RPMI7951 (cell line): Measurements from ENCODE around the gene DEAF1. TPM values are rescaled to one million over a fixed set of nuclear protein-coding genes. Genes with fewer than 3 reads are reported as not detected.
"Not testable (repeated sequence)": the region's sequence is repeated elsewhere in the genome, so short reads cannot be mapped to it uniquely, and the experiment has no call there.

Experiments
- DNase-seq: peaks from one replicate; pipeline ENCODE4 v3.0.0-alpha.2; 2012; ENCODE audit warnings: low read depth
- total RNA-seq: library from RNA; depleted of rRNA; stranded (reverse); fragments of >200 nt; shearing (Covaris generic); gene quantifications from 2 replicates; pipeline ENCODE4 v1.2.3, GENCODE V29; 2014; rRNA removed

Gene DEAF1
- 15.4 and 23.8 TPM in 2 replicates for total RNA-seq

GRCh38 chr11:694563-695287, at the start of gene DEAF1:
Gene DEAF1 (minus strand): TSS chr11:695222. CDS start chr11:695047, 175 bp downstream.
- peak; percentile 90 for DNase-seq

DNA sequence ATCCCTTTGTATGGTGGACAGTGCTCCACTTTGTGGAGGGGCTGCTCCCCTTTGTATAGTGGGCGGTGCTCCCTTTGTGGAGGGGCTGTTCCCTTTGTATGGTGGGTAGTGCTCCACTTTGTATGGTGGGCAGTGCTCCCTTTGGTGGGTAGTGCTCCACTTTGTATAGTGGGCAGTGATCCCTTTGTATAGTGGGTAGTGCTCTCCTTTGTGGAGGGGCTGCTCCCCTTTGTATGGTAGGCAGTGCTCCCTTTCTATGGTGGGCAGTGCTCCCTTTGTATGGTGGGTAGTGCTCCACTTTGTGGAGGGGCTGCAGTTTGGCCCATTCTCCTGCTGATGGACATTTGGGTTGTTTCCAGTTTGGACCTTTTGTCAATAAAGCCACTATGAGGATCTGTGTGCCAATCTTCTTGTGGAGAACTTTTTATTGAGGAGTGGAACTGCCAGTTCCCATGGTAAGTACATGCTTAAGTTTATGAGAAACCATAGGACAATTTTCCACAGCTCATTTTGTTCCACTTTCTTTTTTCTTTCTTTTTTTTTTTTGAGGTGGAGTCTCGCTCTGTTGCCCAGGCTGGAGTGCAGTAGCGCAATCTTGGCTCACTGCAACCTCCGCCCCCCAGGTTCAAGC, 47.7 kb upstream of the DEAF1 start:
- no peak for DNase-seq

DNA sequence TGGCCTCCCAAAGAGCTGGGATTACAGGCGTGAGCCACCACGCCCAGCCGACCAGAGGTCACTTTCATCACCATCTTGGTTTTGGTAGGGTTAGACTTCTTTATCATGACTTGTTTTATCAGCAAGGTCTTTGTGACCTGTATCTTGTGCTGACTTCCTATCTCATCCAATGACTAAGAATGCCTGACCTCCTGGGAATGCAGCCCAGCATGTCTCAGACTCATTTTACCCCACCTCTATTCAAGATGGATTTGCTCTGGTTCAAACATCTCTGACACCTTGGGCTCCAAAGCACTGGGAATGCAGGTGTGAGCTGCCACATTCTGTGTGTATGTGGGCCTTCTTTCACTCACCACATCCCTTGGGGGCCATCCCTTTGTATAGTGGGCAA, 47.1 kb upstream of the DEAF1 start:
- DNase-seq: no peak

DNA sequence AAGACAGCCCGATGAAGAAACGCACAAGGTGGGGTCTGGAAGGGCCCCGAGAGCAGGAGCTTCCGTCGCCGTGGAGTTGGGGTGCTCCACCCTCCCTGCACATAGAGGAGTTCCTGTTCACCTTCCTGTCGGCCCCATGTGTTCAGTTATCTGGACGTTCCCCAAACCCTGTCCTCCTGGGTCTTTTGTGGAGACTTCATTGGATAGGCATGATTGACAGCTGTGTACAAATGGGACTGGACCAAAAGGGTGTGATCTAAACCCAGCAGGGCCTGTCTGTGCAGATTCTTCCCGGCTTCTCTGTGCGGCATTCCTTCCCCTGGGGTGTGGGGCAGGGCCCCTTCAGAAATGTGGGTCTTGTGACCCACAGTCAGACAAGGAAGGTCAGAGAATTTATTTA, 42.9 kb upstream of the DEAF1 start:
- DNase-seq: not testable (repeated sequence)

DNA sequence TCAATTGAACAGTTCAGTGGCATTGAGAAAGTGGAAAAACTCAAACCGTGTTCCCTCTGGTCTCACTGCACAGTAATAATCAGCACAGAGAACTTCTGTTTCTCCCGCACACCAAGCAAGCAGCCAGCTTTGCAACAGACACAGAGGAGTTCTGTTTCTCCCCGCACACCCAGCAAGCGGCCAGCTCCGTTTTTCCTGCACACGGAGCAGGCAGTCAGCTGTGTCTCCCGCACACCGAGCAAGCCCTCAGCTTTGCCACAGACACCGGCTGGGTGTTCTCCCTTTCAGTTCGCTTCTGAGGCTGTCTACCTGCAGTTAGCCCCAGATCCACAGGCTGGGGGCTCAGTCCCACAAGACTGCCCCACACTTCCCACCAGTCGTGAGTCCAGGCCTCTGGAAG, 42.3 kb upstream of the DEAF1 start:
- DNase-seq: no peak

DNA sequence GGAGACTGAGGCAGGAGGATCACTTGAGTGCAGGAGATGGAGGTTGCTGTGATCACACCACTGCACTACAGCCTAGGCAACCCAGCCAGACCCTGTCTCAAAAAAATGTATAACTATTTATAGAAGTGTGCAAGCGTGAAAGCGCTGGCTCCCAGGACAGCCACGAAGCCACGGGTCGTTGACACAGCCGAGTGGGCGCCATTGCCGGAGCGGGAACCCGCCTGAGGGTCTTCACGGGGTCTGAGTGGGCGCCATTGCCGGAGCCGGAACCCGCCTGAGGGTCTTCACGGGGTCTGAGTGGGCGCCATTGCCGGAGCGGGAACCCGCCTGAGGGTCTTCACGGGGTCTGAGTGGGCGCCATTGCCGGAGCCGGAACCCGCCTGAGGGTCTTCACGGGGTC, 39.5 kb upstream of the DEAF1 start:
- not testable (repeated sequence) for DNase-seq

DNA sequence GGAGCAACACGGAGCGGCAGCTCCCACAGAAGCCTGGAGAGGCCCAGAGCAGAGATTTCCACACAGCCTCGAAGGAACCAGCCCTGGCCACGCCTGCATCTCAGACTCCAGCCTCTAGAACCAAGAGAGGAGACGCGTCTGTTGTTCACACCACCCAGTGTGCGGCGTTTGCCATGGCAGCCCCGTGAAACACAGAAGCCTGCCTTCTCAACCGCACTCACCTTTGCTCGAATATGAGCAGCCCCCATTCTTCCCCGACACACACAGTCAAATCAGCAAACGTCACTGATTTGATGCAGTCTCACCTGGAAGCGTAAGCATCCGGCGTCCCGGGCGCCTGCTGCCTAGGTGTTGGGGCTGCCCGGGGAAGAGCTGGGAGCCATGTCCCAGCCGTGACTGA, 38.0 kb upstream of the DEAF1 start:
- no peak for DNase-seq

DNA sequence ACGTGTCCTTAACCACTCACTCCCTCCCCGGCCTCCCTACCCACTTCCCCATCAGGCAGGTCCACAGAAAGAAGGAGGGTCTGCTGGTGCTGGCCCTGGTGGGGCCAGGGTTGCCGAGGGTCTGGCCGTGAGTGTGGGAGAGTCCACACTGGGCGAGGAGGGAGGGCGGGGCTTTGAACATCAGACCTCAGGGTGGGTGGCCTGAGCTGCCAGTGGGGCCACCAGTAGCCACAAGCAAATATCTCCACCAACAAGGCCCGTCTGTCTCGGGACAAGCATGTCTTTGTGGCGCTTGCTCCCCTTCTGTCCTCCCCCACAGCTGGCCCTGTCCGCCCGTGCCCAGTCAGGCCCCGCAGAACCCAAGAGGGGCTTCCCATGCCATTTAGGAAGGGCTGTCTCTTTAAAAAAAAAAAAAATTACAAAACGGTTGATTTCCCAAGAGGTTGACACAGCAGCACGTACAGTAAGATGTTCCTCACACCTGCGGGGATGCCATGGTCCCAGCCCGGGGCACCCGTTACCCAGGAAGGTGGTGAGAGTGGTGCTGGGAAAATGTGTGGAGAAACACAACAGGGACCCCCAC, 34.6 kb upstream of the DEAF1 start:
- DNase-seq: peak; percentile 42

DNA sequence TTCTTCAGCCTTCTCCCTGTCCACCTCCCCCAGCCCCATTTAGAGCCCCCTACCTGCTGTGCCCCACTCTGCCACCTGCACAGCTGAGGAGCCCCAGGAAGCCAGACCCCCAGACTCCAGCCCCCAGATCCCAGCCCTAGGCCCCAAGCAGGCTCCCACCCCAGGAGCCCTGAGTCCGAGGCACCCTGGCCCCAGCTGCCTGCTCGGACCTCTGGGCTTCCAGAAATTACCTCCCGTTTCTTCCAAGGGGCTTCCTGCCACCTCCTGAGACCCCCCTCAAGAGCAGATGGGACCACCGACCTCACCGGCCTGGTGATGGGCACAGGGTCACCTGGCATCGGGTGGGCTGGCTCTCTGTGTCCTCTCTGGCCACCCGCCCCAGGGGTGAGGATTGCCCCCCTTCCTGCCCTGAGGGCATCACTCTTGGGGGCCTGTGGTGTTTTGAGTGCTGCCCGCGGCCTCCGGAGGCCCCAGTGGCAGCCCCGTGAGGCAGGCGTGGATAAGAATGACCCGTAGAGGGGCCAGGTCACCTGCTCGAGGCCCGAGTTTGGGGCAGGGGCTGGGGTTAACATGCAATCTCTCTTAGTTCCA, 34.0 kb upstream of the DEAF1 start:
- no peak for DNase-seq

DNA sequence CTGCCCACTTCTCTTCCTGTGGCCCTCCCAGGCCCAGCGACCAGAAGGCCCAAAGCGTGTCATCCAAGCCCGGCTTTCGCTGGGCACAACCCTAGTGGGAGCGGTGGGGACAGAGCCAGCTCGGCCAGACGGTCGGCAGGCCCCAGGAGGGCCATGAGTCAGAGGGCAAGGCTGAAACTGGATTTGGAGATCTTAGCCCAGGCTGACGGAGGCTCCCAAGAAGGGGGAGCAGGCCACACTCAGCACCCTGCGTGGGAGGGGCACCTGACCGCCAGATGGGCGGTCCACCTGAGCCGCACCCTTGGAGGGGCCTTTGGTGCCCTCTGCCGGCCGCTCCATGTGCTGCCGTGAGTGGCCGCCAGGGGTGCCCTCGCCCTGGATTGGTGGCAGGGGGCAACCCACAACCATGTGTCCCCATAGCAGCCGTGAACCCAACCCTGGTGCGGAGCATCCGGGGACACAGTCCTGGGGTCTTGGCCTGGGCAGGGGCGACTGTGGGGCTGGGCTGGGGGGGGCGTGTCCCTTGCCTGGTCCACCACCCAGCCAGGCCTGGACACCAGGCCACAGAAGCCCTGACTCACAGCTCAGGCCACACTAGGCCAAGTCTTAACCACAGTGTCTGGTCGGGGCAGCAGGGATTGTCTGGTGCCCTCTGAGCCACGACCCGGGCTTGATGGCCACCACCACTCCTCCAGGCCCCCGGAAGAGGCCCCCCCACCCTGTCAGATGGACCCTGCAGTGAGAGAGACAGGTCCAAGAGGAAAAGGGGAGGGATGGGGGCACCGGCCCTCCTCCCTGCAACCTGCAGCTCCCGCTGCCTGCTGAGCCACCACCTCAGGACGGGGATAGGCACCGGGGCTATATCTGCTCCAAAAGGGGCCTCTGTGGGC, 33.1 kb upstream of the DEAF1 start:
- DNase-seq: peak; percentile 94

DNA sequence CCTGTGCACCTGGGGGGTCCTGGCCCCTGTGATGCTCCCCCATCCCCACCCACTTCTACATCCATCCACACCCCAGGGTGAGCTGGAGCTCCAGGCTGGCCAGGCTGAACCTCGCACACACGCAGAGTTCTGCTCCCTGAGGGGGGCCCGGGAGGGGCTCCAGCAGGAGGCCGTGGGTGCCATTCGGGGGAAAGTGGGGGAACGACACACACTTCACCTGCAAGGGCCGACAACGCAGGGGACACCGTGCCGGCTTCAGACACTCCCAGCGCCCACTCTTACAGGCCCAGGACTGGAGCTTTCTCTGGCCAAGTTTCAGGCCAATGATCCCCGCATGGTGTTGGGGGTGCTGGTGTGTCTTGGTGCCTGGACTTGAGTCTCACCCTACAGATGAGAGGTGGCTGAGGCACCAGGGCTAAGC, 32.3 kb upstream of the DEAF1 start:
- DNase-seq: no peak

GRCh38 chr11:726278-727220, 31.5 kb upstream of the DEAF1 start:
- DNase-seq: no peak

DNA sequence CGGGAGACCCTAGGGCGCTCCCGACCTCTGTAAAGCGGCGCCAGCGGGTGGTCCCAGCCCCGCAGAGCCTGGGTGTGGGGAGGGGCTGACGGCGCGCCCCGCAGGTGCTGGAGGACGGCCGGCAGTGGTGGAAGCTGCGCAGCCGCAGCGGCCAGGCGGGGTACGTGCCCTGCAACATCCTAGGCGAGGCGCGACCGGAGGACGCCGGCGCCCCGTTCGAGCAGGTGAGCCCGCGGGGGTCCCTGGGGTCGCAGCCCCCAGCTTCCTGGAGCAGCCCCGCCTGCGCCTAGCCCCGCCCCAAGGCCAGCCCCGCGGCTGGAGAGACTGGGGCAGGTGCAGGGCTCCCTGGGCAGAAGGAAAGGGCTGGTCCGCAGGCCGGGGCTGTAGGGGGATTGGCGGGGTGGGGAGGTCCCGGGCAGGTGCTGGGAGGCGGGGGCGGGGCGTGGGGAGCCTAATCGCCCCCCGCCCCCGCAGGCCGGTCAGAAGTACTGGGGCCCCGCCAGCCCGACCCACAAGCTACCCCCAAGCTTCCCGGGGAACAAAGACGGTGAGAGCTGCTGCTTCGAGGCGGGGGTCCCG, 30.7 kb upstream of the DEAF1 start:
- no peak for DNase-seq

DNA sequence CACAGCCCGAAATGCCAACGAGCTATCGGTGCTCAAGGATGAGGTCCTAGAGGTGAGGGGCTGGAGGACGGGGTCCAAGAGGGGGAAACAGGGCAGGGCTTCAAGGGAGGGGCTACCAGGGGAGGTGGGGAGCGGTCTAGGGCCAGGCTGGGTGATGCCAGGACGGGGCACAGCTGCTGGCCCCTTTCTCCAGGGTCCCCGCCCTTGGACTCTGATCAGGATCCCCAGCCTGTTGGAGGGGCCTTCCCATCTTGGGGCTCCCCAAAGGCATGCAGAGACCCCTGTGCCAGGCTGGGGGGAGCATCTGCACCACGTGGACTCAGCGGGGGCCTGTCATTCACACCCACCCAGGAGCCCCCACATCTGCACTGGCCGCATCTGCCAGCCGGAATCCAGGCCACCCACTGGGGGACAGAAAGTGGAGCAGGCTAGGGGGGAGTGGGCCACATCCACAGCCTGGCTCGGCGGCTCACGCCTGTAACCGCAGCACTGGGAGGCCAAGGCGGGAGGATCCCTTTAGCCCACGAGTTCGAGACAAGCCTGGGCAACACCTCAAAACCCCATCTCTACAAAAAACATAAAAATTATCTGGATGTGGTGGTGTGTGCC, 29.9 kb upstream of the DEAF1 start:
- DNase-seq: no peak

- no peak for DNase-seq
These were observed 29.2 kb upstream of the DEAF1 start for GRCh38 chr11:724049-724777.

DNA sequence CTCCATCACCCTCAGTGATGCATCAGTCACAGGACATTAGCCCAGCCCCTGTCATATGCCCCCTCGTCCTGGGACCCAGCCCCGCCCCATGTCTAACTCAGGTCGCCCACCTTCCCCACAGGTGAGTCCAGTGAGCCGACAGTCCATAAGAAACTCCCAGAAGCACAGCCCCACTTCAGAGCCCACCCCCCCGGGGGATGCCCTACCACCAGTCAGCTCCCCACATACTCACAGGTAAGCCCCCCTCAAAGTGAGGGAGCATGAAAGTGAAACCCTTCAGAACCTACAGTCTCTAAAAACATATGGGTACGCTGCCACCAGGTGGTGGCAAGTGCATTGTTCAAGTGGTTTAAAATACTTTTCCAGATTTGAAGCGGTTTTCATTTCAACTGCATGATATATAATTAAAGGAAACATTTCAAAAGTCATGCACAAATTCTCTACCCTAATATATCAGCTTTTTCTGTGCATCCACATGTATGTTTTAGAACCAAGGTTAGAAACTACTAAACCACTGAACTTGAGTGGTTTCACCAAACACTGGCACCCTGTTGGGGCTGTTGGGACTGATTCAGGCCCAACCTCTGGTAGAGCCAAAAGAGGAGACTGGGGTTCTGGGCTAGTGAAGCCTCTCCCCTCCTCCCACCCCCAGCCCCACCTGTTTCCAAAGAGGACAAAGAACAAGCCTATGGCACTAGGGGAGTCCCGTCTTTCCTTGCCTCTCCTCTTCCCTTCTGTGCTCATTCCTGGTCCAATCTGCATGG, 28.3 kb upstream of the DEAF1 start:
- peak; percentile 54 for DNase-seq

- DNase-seq: no peak
These were observed 27.4 kb upstream of the DEAF1 start for GRCh38 chr11:722346-722811.

DNA sequence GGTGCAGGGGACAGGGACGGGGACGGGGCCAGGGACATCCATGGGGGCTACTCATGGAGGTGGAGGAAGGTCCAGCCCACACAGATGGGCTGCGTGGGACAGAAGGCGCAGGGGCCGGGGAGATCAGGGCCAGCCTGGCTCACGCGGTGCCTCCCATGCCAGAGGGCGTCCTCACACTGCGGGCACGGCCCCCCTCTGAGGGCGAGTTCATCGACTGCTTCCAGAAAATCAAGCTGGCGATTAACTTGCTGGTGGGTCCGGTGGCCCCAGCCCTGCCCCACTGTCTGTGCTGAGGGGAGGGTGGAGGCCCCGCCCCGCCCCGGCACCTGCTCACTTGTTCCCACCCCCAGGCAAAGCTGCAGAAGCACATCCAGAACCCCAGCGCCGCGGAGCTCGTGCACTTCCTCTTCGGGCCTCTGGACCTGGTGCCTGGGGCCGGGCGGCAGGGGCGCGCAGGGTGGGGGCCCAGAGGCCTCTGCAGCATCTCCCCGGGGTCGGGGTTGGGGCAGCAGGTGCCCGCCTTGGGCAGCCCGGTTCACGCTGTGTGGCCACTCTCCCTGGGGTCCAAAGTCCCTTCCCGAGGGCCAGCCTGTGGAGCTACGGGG, 26.8 kb upstream of the DEAF1 start:
- DNase-seq: no peak
